ENCODE measurements around the gene IL6ST.

DNA sequence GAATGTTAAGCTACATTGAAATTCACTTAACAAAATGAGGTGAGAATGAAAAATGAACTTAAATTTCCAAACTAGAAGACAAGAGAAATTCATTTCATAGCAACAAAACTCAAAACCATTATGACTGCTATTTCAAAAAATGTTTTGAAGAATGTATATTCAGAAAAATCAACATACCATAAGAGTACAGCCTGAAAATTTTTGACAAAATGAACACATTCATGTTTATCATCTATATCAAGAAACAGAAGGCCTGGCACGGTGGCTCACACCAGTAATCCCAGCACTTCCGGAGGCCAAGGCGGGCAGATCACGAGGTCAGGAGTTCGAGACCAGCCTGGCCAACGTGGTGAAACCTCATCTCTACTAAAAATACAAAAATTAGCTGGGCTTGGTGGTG is 4.2 kb upstream of the IL6ST start:
- no peak for TF ChIP-seq POLR2AphosphoS5 (IDR thresholded peaks at IDR 0.05)
- TF ChIP-seq CTCF (IDR thresholded peaks at IDR 0.05) = no peak
- no peak for TF ChIP-seq POLR2A (IDR thresholded peaks at IDR 0.05)

All from breast epithelium (tissue), 3 donors.